ENCODE results near the gene ADAT1. TPM values are rescaled to one million over a fixed set of nuclear protein-coding genes. Genes with fewer than 3 reads are reported as not detected.

Gene ADAT1
- total and polyA plus RNA-seq, 2 of the 13 experiments (the other 11 are each of a cell fraction or from before 2014, with no cell fraction given): 18.4 to 40.8 TPM

GRCh38 chr16:75578212-75578611 is 44.9 kb downstream of the ADAT1 start:
- in situ Hi-C loops (cut with HindIII; ENCODE audit: extremely low pct_ligation_motif_present, low pct_unique_long_range_greater_than_20kb): no loop called here

More at GRCh38 chr16:75578212-75578611, 44.9 kb downstream of the ADAT1 start:
- TF ChIP-seq JDP2 (CRISPR knock-in tag; IDR thresholded peaks at IDR 0.05; ENCODE audit: borderline replicate concordance) (no peak), ZIK1 (CRISPR knock-in tag; IDR thresholded peaks at IDR 0.05; ENCODE audit: borderline replicate concordance, low read depth) (no peak), PITX1 (CRISPR knock-in tag; IDR thresholded peaks at IDR 0.05) (no peak), HES4 (CRISPR knock-in tag; IDR thresholded peaks at IDR 0.05; ENCODE audit: borderline replicate concordance) (no peak), SPEN (CRISPR knock-in tag; IDR thresholded peaks at IDR 0.05; ENCODE audit: low read depth) (no peak), KAT2B (IDR thresholded peaks at IDR 0.05; ENCODE audit: borderline replicate concordance, low read depth, low read length) (no peak), CBX1 (IDR thresholded peaks at IDR 0.05; ENCODE audit: low read depth) (no peak)
- TF ChIP-seq, protein P1, sequence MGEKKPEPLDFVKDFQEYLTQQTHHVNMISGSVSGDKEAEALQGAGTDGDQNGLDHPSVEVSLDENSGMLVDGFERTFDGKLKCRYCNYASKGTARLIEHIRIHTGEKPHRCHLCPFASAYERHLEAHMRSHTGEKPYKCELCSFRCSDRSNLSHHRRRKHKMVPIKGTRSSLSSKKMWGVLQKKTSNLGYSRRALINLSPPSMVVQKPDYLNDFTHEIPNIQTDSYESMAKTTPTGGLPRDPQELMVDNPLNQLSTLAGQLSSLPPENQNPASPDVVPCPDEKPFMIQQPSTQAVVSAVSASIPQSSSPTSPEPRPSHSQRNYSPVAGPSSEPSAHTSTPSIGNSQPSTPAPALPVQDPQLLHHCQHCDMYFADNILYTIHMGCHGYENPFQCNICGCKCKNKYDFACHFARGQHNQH (CRISPR knock-in tag; IDR thresholded peaks at IDR 0.05): no peak
- TF ChIP-seq, protein P2, sequence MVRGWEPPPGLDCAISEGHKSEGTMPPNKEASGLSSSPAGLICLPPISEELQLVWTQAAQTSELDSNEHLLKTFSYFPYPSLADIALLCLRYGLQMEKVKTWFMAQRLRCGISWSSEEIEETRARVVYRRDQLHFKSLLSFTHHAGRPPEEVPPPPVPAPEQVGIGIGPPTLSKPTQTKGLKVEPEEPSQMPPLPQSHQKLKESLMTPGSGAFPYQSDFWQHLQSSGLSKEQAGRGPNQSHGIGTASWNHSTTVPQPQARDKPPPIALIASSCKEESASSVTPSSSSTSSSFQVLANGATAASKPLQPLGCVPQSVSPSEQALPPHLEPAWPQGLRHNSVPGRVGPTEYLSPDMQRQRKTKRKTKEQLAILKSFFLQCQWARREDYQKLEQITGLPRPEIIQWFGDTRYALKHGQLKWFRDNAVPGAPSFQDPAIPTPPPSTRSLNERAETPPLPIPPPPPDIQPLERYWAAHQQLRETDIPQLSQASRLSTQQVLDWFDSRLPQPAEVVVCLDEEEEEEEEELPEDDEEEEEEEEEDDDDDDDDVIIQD (CRISPR knock-in tag; IDR thresholded peaks at IDR 0.05; ENCODE audit: low read depth): no peak
- BruUV-seq (replicated peaks): no TSS peak
- CTCF ChIA-PET (ENCODE audit: low intra/inter-chr PET ratio, low total read pairs): no interaction called here
- H3K27me3 ChIP-seq (ENCODE audit: control insufficient read depth in 1 of 2, insufficient read depth in 2 of 2, low read length in 2 of 2): no peaks in the 10 kb centered on the region
- H3K4me3 ChIP-seq (replicated peaks in 1 of 3; ENCODE audit: insufficient read depth in 1 of 3, low read depth in 2 of 3, low read length in 3 of 3): no peak overlapping the region
- 95% methylated on average over 7 of the region's 7 CpGs for WGBS (ENCODE audit: low lambda C conversion rate)
- peaks cover 12 to 54% of the 10 kb centered on the region in 2 experiments for H3K36me3 ChIP-seq (replicated peaks in 1 of 2; ENCODE audit: control insufficient read depth in 1 of 2, insufficient read depth in 2 of 2, low read length in 2 of 2)
- H3K4me2 ChIP-seq (ENCODE audit: low read depth, low read length): no peak overlapping the region
- no peak for ATAC-seq
- H3K79me2 ChIP-seq (ENCODE audit: insufficient read depth, low read length): no peaks in the 10 kb centered on the region
- H3K9me3 ChIP-seq (ENCODE audit: low read length): no peaks in the 10 kb centered on the region
- no peak overlapping the region for H2AFZ ChIP-seq (ENCODE audit: low read length)
- DNase-seq (ENCODE audit: low spot score): no peak
- no peaks in the 10 kb centered on the region for H3K4me1 ChIP-seq (ENCODE audit: insufficient read depth, low read length)
- no peak overlapping the region for H3K9ac ChIP-seq (ENCODE audit: insufficient read depth, low read depth, low read length)
- POLR2A ChIA-PET: no interaction called here
- no peak for FAIRE-seq
- no peaks in the 10 kb centered on the region for H4K20me1 ChIP-seq (ENCODE audit: insufficient read depth, low read length)
- no peak overlapping the region for H3K27ac ChIP-seq (ENCODE audit: extremely low read length, insufficient read depth, low read length)
- intact Hi-C loops (cut with micrococcal nuclease; ENCODE audit: unreplicated experiment): no loop called here
